Colonic mucosa (tissue), 4 donors: ENCODE results near the gene EPS8. TPM values are rescaled to one million over a fixed set of nuclear protein-coding genes. Genes with fewer than 3 reads are reported as not detected.

Experiments
- DNase-seq: peaks from one replicate; pipeline ENCODE4 v3.0.0-alpha.2; 2020
- H3K27ac ChIP-seq: fragments of 200-600 bp; one replicate; pipeline ENCODE4 v1.8.0; 2021
- H3K27me3 ChIP-seq: fragments of 200-600 bp; one replicate; pipeline ENCODE4 v1.8.0; 2021
- H3K36me3 ChIP-seq: fragments of 200-600 bp; one replicate; pipeline ENCODE4 v1.8.0; 2021
- H3K4me1 ChIP-seq: fragments of 200-600 bp; one replicate; pipeline ENCODE4 v1.8.0; 2021; ENCODE audit warnings: mild to moderate bottlenecking
- H3K4me3 ChIP-seq: fragments of 200-600 bp; one replicate; pipeline ENCODE4 v1.8.0; 2021
- H3K9ac ChIP-seq, 2 donors: one replicate each; pipeline ENCODE4 v1.7.0; 2013; ENCODE audit warnings: control low read depth in 2 of 2, low read depth in 2 of 2, low read length in 2 of 2
- H3K9me3 ChIP-seq: fragments of 200-600 bp; one replicate; pipeline ENCODE4 v1.8.0; 2021
- CTCF ChIP-seq: fragments of 200-600 bp; IDR thresholded peaks from one replicate; pipeline ENCODE4 v1.8.0; 2022; ENCODE audit warnings: antibody characterized with exemption, mild to moderate bottlenecking
- intact Hi-C: fragments of 100-400 bp; cut with DNase I; formaldehyde crosslinking; loops from one replicate; pipeline ENCODE4 v1.14.1; 2022
- total RNA-seq, 2 donors: library from RNA; stranded (reverse); fragmentation: NEBNext Ultra II Directional in 1 of 2; extraction: Animal tissue kit (Norgen Biotek cat#: 25700) in 1 of 2; gene quantifications; one replicate each; pipeline ENCODE4 v1.2.1, GENCODE V29; 2021
- donor health status: healthy.
- donor health status: DM: no; HTN: no; CAD: no.
- donor health status: DM: no; HTN: no; CAD: no.

Gene EPS8
- total RNA-seq, 2 donors from 2014 or later: 93.7 to 161 TPM

DNA sequence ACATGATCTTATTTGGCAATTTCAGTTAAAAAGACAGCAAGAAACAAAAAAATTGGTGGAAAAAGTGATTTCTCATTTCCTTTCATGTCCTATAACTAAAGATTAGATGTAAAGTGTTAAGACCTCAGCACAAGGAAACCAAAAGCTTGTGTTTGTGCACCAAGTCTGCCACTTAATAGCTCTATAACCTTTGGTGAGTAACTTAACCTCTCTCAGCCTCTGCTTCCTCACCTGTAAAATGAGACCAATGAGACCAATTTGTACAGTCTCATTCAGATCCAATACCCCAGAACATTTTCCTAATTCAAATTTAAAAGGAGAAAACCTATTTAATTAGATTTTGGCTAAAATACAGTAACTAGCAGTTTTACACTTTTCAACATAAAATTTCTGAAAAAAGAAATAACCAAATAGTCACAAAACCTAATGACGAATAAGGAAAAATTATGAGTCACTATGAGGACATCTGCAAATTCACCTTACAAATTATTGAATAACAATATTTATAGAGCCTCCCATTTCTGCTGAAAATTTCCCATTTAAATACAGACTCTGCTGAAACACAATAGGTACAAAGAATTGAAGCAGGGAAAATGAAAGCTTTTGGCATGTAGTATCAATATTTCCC, 71.1 kb downstream of the EPS8 start:
- intact Hi-C loops: loop anchor here (10.0 kb wide), 1 partner anchor 67 kb away; the partner anchor contains the start of gene EPS8
- Histone ChIP-seq H3K27ac (peak overlapping the region; percentile 52), H3K9me3 (no peaks in the 10 kb centered on the region)

DNA sequence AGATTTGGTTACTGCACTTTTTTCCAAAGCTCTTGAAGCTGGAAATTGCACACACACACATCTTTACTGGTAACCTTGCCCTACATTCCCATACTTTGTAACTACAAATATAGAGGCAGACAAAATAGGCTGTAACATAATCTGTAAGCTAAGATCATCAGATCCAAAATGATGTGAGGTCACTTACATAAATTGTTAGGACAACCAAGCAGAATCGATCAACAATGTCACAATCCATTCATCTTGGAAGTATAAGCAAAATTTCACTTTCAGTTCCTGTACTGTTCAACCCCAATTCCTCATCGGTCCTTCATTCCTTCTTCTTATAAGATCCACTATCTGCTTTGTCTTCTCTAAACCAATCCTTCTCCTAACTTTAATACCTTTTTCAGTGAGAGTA, 72.6 kb downstream of the EPS8 start:
- TF ChIP-seq CTCF: no peak
- no peak overlapping the region for H3K9ac ChIP-seq
- intact Hi-C loops: loop anchor here (10.0 kb wide), 1 partner anchor 68 kb away; the partner anchor contains the start of gene EPS8
- H3K4me1 ChIP-seq: peaks cover 5% of the 10 kb centered on the region
- H3K4me3 ChIP-seq: no peak overlapping the region
- no peak for DNase-seq
- H3K36me3 ChIP-seq: no peaks in the 10 kb centered on the region
- no peaks in the 10 kb centered on the region for H3K9me3 ChIP-seq
- no peak overlapping the region for H3K27ac ChIP-seq
- no peaks in the 10 kb centered on the region for H3K27me3 ChIP-seq

More for the DNA sequence above, 71.1 kb downstream of the EPS8 start:
- no peak for DNase-seq
- no peaks in the 10 kb centered on the region for H3K36me3 ChIP-seq
- H3K9ac ChIP-seq: peak overlapping the region in 1 of 2 donors; percentile 35
- no peak overlapping the region for H3K4me3 ChIP-seq
- peaks cover 5% of the 10 kb centered on the region for H3K4me1 ChIP-seq
- no peaks in the 10 kb centered on the region for H3K27me3 ChIP-seq
- TF ChIP-seq CTCF: no peak

DNA sequence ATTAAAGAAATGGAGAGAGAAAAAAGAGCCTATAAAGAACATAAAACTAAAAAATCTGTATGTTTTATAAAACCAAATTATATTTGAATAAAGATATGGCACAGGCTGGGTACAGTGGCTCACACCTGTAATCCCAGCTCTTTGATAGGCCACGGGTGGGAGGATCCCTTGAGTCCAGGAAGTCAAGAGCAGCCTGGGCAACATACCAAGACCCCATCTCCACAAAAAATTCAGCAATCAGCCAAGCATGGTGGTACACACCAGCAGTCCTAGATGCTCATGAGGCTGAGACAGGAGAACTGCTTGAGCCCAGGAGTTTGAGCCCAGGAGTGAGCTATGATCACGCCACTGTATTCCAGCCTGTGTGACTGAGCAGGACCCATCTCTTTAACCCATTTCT, 74.9 kb downstream of the EPS8 start:
- peak overlapping the region; percentile 88 for H3K27ac ChIP-seq
- intact Hi-C loops: loop anchor here (10.0 kb wide), 1 partner anchor 71 kb away; the partner anchor contains the start of gene EPS8

GRCh38 chr12:15712823-15713660, 76.1 kb downstream of the EPS8 start:
- no peaks in the 10 kb centered on the region for H3K27me3 ChIP-seq
- intact Hi-C loops: loop anchor here (10.0 kb wide), 1 partner anchor 72 kb away; the partner anchor contains the start of gene EPS8

More for the DNA sequence above, 74.9 kb downstream of the EPS8 start:
- Histone ChIP-seq H3K36me3 (no peaks in the 10 kb centered on the region), H3K4me1 (no peaks in the 10 kb centered on the region), H3K9ac (no peak overlapping the region), H3K9me3 (no peaks in the 10 kb centered on the region), H3K27me3 (no peaks in the 10 kb centered on the region), H3K4me3 (no peak overlapping the region)
- no peak for TF ChIP-seq CTCF
- DNase-seq: no peak

More at GRCh38 chr12:15712823-15713660, 76.1 kb downstream of the EPS8 start:
- H3K9me3 ChIP-seq: no peaks in the 10 kb centered on the region
- no peak overlapping the region for H3K4me3 ChIP-seq
- no peaks in the 10 kb centered on the region for H3K4me1 ChIP-seq
- H3K27ac ChIP-seq: peak overlapping the region; percentile 88
- DNase-seq: peak; percentile 90
- no peak for TF ChIP-seq CTCF
- H3K36me3 ChIP-seq: no peaks in the 10 kb centered on the region
- H3K9ac ChIP-seq: peak overlapping the region in 1 of 2 donors; percentile 4
